ENCODE measurements around the gene MEIOB. TPM values are rescaled to one million over a fixed set of nuclear protein-coding genes. Genes with fewer than 3 reads are reported as not detected.

MEIOB gene
- total RNA-seq, 2 donors from 2014 or later = not detected

DNA sequence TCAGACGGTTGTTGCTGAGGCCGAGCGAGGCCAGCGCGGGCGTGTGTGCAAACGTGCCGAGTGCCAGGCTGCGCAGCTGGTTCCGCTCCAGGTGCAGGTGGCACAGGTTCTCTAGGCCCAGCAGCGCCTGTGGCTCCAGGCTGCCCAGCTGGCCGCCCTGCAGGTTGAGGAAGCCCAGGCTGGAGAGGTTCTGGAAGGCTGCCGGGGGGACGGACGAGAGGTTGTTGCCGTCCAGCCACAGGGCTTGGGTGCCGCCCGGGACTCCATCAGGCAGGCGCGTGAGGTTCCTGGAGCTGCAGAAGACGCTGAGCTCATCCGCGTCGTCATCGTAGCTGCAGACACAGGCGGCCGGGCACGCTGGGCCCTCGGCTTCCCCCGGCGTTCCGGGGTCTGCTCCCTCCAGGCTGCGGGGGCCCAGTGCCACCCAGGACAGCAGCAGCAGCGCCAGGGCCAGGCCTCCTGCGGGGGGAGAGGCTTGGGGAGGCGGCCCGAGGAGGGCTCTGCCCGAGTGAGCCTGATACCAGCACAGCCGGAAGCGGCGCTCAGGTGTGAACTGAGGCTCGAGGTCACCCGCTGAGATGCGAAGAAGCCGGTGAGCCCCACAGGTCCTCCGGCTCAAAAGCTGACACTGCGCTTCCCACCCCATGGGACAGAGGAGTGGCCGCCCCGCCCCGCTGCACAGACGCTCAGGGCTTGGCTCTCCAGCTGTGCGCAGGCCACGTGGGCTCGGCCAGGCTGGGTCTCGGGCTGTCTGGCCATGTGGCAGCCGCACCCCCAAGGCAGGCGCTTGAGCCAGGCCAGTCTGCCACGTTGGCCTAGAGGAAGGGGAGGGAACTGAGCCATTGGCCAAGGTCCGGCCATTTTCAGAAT lies 79.8 kb downstream of the MEIOB start:
- no peak for ATAC-seq
- peak; percentile 54 for DNase-seq (ENCODE audit: low spot score)
- H3K27ac Mint-ChIP-seq = no peak overlapping the region
- no peak overlapping the region for H3K4me3 Mint-ChIP-seq
- no peaks in the 10 kb centered on the region for H3K36me3 Mint-ChIP-seq
- H3K27me3 Mint-ChIP-seq = no peaks in the 10 kb centered on the region
- no peaks in the 10 kb centered on the region for H3K9me3 Mint-ChIP-seq
- H3K4me1 Mint-ChIP-seq (ENCODE audit: low read depth in 2 of 2) = peaks cover 0 to 4% of the 10 kb centered on the region in 2 donors

DNA sequence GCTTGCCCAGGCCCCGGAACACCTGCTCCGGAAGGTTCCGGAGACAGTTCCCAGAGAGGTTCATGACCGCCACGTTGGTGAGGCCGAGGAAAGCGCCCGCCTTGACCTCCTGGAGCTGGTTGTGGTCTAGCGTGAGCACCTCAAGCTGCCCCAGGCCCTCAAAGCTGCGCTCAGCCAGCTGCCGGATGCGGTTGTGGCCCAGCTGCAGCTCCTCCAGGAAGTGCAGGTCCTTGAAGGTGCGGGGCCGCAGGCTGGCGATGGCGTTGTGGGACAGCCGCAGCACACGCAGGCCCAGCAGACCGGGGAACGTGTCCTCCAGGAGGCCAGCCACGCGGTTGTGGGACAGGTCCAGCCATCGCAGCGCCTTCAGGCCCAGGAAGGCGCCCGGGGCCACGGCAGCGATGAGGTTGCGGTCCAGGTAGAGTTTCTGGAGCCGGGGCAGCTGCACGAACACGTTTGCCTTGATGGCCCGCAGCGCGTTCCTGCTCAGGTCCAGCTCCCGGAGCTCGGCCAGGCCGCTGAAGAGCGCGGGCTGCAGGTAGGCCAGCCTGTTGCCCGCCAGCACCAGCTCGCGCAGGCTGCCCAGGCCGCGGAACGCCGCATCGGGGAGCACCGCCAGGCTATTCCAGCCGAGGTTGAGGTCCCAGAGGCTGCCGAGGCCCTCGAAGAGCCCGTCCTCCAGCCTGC lies 80.6 kb downstream of the MEIOB start:
- DNase-seq (ENCODE audit: low spot score) = peak; percentile 59
- Mint-ChIP-seq H3K27me3 (no peaks in the 10 kb centered on the region), H3K4me3 (no peak overlapping the region), H3K4me1 (ENCODE audit: low read depth in 2 of 2) (peaks cover 0 to 4% of the 10 kb centered on the region in 2 donors), H3K36me3 (no peaks in the 10 kb centered on the region), H3K9me3 (no peaks in the 10 kb centered on the region), H3K27ac (no peak overlapping the region)
- no peak for ATAC-seq

DNA sequence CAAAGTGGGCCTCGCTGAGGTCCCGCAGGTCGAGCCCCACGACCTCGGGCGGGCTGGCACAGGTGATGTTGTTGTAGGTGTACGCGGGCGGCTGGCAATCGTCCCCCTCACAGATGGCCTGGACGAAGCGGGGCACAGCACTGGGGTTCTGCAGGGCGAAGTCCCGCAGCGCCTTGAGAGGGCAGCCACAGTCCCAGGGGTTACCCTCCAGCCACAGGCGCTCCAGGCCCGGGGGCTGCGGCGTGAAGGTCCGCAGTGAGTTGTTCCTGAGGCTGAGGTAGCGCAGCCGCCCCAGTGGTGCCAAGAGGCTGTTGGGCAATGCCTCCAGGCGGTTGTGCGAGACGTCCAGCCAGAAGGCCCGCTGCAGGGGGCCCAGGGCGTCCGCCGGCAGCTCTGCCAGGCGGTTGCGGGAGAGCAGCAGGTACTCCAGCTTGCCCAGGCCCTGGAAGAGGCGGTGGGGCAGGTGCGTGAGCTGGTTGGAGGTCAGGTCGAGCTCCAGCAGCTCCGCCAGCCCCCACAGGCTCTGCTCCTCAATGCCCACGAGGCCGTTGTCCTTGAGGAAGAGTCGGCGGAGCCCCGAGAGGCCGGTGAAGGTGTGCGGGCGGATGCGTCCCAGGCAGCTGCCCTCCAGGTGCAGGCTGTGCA lies 81.2 kb downstream of the MEIOB start:
- no peak for ATAC-seq
- H3K36me3 Mint-ChIP-seq = no peaks in the 10 kb centered on the region
- H3K27me3 Mint-ChIP-seq = no peaks in the 10 kb centered on the region
- no peak overlapping the region for H3K4me3 Mint-ChIP-seq
- peaks cover 0 to 4% of the 10 kb centered on the region in 2 donors for H3K4me1 Mint-ChIP-seq (ENCODE audit: low read depth in 2 of 2)
- H3K27ac Mint-ChIP-seq = no peak overlapping the region
- peak; percentile 57 for DNase-seq (ENCODE audit: low spot score)
- H3K9me3 Mint-ChIP-seq = no peaks in the 10 kb centered on the region

DNA sequence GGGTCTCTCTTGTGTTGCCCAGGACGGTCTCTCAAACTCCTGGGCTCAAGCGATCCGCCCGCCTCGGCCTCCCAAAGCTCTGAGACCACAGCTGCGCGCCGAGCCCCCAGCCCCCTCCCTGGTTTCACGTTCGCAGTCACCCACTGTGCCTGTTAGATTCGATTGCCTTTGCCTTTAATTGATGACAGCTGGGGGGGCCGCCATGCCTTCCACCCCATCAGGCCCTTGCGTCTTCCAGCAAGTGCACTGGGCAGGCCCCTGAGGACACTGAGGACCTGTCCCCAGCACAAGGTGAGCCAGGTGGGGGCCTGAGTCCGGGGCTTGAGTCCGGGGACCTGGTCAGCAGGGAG lies 81.7 kb downstream of the MEIOB start:
- Mint-ChIP-seq H3K4me3 (no peak overlapping the region), H3K36me3 (no peaks in the 10 kb centered on the region), H3K27ac (no peak overlapping the region), H3K4me1 (ENCODE audit: low read depth in 2 of 2) (peaks cover 0 to 7% of the 10 kb centered on the region in 2 donors), H3K27me3 (no peaks in the 10 kb centered on the region), H3K9me3 (no peaks in the 10 kb centered on the region)
- peak; percentile 44 for DNase-seq (ENCODE audit: low spot score)
- ATAC-seq = no peak

DNA sequence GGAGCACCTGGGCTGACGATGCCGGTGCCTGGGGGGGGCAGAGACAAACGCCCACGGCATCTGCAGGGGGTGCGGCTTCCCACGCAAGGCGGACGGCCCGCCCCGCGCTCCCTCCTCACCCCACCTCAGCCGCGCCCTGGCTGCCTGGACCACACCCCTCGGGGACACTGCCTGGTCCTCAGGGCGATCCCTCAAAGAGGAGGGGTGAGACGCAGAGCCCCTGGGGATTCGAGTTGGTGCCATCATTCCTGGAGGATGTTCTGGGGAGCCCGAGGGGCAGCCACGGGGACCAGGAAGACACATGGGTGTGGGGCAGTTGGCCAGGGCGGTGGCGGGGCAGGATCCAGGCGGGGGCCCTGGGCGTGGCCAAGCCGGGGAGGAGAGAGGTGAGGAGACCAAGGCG lies 82.3 kb downstream of the MEIOB start:
- peak; percentile 28 for DNase-seq (ENCODE audit: low spot score)
- H3K4me1 Mint-ChIP-seq (ENCODE audit: low read depth in 2 of 2) = peaks cover 0 to 10% of the 10 kb centered on the region in 2 donors
- ATAC-seq = no peak
- no peaks in the 10 kb centered on the region for H3K9me3 Mint-ChIP-seq
- H3K36me3 Mint-ChIP-seq = no peaks in the 10 kb centered on the region
- no peaks in the 10 kb centered on the region for H3K27me3 Mint-ChIP-seq
- no peak overlapping the region for H3K4me3 Mint-ChIP-seq
- no peak overlapping the region for H3K27ac Mint-ChIP-seq

DNA sequence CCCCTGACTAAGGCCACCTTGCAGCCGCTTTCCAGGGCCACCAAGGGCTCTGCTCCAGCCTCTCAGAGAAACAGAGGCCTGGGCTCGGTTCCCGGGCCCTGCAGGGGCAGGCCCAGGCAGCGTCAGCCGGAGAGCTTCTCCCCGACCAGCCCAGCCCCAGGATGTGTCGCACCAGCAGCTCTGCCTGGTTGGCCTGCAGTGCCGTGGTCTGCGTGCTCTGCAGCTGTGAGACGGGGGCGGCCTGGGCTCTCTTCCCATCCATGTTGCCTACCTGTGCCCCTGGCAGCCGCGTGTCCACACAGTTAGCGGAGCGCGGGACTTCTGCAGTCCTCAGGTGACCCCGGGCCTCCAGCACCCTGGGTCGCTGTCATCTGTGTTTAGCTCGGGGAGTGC lies 83.3 kb downstream of the MEIOB start:
- H3K9me3 Mint-ChIP-seq = no peaks in the 10 kb centered on the region
- H3K36me3 Mint-ChIP-seq = no peaks in the 10 kb centered on the region
- H3K27me3 Mint-ChIP-seq = no peaks in the 10 kb centered on the region
- H3K4me1 Mint-ChIP-seq (ENCODE audit: low read depth in 2 of 2) = peaks cover 0 to 10% of the 10 kb centered on the region in 2 donors
- DNase-seq (ENCODE audit: low spot score) (no peak), ATAC-seq (no peak)
- H3K27ac Mint-ChIP-seq = no peak overlapping the region
- H3K4me3 Mint-ChIP-seq = no peak overlapping the region

DNA sequence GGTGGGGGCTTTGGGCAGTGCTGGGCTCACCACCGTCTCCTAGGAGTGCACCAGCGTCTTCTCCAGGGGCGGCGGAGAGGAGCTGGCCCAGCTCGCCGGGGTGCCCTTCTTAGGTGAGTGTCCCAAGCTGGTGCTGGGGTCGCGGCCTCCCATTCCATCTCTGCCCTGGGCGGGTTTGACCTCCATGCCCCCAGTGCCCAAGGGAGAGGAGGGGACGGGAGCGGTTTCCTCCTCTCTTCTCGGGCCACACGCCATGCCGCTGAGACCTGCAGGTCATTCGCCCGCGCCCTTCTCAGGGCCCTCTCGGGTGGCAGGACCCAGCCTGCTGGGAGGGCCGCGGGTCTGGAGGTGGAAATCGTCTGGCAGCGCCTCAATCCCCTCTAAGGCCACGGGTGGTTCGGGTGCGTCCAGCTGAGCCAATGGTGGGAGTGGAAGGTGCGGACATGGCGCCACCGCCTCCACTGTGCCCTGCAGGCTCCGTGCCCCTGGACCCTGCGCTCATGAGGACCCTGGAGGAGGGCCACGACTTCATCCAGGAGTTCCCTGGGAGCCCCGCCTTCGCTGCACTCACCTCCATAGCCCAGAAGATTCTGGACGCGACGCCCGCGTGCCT lies 83.8 kb downstream of the MEIOB start:
- DNase-seq (ENCODE audit: low spot score) = no peak
- Mint-ChIP-seq H3K4me3 (no peak overlapping the region), H3K4me1 (ENCODE audit: low read depth in 2 of 2) (peaks cover 2 to 10% of the 10 kb centered on the region in 2 donors), H3K9me3 (no peaks in the 10 kb centered on the region), H3K27me3 (no peaks in the 10 kb centered on the region), H3K27ac (no peak overlapping the region), H3K36me3 (no peaks in the 10 kb centered on the region)
- no peak for ATAC-seq

DNA sequence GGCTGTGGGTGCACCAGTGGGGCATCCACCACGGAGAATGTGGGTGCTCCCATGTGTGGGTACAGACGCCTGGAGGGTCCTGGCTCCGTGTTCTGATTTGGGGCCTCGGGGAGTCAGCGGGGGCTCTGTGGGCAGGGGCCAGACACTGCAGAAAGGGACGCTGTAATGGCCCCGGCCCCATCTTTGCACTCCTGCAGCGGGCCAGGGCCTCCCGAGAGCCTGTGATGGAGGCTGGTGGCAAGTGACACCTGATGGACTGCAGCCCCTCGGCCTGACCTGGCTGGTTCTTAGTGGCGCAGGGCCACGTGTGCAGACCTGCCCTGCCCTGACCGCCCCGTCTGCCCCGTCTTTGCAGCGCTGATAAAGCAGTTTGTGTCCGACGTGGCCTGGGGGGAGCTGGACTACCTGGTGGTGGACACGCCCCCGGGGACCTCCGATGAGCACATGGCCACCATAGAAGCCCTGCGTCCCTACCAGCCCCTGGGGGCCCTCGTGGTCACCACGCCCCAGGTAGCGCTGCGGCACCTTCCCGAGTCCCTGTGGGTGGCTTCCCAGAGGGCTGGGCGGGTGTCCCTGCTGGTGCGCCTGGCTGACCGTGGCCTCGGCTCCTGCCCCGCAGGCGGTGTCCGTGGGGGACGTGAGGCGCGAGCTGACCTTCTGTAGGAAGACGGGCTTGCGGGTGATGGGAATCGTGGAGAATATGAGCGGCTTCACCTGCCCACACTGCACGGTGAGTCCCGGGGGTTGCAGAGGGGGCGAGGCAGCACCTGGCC lies 84.5 kb downstream of the MEIOB start:
- no peak for DNase-seq (ENCODE audit: low spot score)
- Mint-ChIP-seq H3K4me3 (no peak overlapping the region), H3K27me3 (no peaks in the 10 kb centered on the region)

DNA sequence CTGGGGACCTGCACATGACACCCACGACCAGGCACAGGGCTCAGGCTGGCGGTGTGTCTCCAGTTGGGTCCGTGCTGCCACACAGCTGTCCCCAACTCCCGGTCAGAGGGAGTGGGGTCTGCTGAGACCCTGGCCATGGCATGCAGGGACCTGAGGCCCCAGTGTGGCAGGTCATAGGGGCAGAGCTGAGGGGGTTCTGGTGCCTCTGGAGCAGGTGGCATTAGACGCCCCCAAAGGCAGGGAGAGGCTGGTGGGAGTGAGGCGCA lies 85.0 kb downstream of the MEIOB start:
- Mint-ChIP-seq H3K27ac (no peak overlapping the region), H3K4me3 (no peak overlapping the region), H3K9me3 (no peaks in the 10 kb centered on the region), H3K27me3 (no peaks in the 10 kb centered on the region), H3K36me3 (no peaks in the 10 kb centered on the region), H3K4me1 (ENCODE audit: low read depth in 2 of 2) (peaks cover 4 to 10% of the 10 kb centered on the region in 2 donors)
- ATAC-seq (no peak), DNase-seq (ENCODE audit: low spot score) (no peak)

More for the DNA sequence above, 84.5 kb downstream of the MEIOB start:
- no peak for ATAC-seq
- Mint-ChIP-seq H3K27ac (no peak overlapping the region), H3K9me3 (no peaks in the 10 kb centered on the region), H3K36me3 (no peaks in the 10 kb centered on the region), H3K4me1 (ENCODE audit: low read depth in 2 of 2) (peaks cover 4 to 10% of the 10 kb centered on the region in 2 donors)

DNA sequence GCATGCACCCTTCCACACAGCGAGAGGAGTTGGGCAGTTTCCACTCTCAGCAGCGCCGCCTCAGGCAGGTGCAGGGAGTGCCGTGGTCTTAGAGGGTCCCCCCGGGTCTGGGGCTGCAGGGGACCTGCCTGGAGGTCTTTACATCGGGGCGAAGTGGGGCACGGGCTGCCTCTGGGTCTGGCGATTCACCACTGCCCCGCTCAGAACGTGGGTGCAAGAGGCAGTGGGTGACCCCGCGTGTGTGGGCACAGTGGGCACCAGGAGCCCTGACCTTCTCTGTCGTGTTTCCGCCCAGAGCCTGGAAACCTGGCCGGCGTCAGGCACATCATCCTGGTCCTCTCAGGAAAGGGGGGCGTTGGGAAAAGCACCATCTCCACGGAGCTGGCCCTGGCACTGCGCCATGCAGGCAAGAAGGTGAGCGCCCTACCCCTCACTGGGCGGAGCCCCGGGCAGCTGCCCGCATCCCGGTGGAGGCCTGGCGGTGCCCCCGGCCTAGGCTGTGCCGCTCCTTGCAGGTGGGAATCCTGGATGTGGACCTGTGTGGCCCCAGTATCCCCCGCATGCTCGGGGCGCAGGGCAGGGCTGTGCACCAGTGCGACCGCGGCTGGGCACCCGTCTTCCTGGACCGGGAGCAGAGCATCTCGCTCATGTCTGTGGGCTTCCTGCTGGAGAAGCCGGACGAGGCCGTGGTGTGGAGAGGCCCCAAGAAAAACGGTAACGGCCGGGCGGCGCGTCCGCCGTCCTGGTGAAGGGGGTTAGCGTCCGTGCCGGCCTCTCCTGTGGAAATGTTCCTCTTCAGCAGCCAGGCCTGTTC lies 85.5 kb downstream of the MEIOB start:
- H3K27me3 Mint-ChIP-seq = no peaks in the 10 kb centered on the region
- no peak overlapping the region for H3K27ac Mint-ChIP-seq
- peak; percentile 55 for DNase-seq (ENCODE audit: low spot score)
- ATAC-seq = no peak
- no peak overlapping the region for H3K4me3 Mint-ChIP-seq
- peaks cover 9 to 14% of the 10 kb centered on the region in 2 donors for H3K4me1 Mint-ChIP-seq (ENCODE audit: low read depth in 2 of 2)
- no peaks in the 10 kb centered on the region for H3K9me3 Mint-ChIP-seq
- H3K36me3 Mint-ChIP-seq = no peaks in the 10 kb centered on the region

DNA sequence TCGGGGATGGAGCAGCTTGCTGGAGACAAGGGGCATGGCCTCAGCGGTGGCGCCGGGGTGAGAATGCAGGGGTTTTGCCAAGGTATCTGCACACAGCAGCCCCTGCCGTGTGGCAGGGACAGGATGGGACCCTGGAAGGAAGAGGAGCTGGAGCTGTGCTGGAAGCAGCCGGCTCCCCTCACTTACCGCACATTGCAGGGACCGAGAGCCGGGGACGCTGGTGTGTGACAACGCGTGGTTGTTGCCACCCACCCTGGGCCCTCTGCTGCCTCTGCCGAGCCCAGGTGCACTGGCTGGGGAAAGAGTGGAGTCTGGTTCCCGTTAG lies 86.2 kb downstream of the MEIOB start:
- no peak overlapping the region for H3K27ac Mint-ChIP-seq
- H3K4me3 Mint-ChIP-seq = no peak overlapping the region
- no peaks in the 10 kb centered on the region for H3K9me3 Mint-ChIP-seq
- H3K36me3 Mint-ChIP-seq = no peaks in the 10 kb centered on the region
- H3K27me3 Mint-ChIP-seq = no peaks in the 10 kb centered on the region
- no peak for DNase-seq (ENCODE audit: low spot score)
- H3K4me1 Mint-ChIP-seq (ENCODE audit: low read depth in 2 of 2) = peaks cover 14 to 16% of the 10 kb centered on the region in 2 donors
- ATAC-seq = no peak

DNA sequence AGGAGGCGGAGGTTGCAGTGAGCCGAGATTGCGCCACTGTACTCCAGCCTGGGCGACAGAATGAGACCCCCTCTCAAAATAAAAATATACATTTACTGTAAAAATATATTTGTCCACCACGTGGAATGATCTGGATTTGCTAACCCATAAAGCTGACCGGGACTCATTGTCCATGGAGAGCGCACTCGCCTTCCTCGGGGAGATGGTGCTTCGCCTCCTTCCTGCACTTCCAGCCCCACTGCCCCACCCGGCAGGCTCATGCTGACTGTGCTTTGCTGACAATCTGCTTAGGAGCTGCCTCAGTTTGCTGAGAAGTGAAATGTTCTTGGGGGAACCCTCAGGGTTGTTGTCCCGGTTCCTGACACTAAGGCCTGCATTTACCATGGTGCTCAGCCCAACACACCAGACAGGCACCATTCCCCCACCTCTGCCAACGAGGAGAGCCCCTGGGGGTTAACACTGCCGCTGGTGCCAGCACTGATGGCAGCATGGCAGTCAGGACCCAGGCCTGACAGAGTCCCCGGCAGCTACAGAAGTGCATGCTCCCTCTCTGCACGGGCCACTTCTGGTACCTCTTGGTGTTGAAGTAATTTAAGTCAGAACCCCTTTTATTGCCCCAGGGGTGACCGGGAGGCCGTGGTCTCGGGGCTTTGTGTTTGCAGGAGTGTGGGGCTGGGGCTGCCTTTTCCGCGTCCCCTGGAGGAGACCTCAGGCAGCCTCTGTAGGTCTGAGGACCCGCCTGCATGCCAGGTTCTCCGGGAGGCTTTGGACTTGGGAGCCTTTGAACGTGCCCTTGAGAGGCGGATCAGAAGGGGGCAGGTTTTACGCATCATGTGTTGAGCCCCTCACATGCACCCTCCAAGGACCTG lies 86.8 kb downstream of the MEIOB start:
- no peaks in the 10 kb centered on the region for H3K36me3 Mint-ChIP-seq
- peaks cover 14 to 16% of the 10 kb centered on the region in 2 donors for H3K4me1 Mint-ChIP-seq (ENCODE audit: low read depth in 2 of 2)
- peak overlapping the region; percentile 47 for H3K4me3 Mint-ChIP-seq
- no peak overlapping the region for H3K27ac Mint-ChIP-seq
- DNase-seq (ENCODE audit: low spot score) (no peak), ATAC-seq (no peak)
- H3K9me3 Mint-ChIP-seq = no peaks in the 10 kb centered on the region
- H3K27me3 Mint-ChIP-seq = no peaks in the 10 kb centered on the region

Measured in natural killer cell treated with Interleukin-12 subunit alpha and Interleukin-12 subunit beta and Interleukin-15 and Interleukin-18, amount 100 ng/mL, for 72 hours (primary cell).